Measurements from ENCODE around the gene POLRMT. TPM values are rescaled to one million over a fixed set of nuclear protein-coding genes. Genes with fewer than 3 reads are reported as not detected.
A peak's percentile ranks its signal among the peaks of the same experiment; 100 is the strongest.

POLRMT gene
- total RNA-seq, 1 donor from 2014 or later = 58.2 TPM

GRCh38 chr19:570937-571565 is 62.3 kb downstream of the POLRMT start:
- DNase-seq = peak; percentile 47

GRCh38 chr19:570251-570686 is 63.1 kb downstream of the POLRMT start:
- TF ChIP-seq CTCF (IDR thresholded peaks at IDR 0.05) = no peak
- ChIA-PET POLR2A (interaction anchor here (0.6 kb wide), 1 partner anchor 64 kb away, joined by 6 read pairs; no protein-coding TSS in a partner anchor), CTCF (no interaction called here)
- peaks cover 29% of the 10 kb centered on the region for H3K4me1 Mint-ChIP-seq
- peak overlapping the region; percentile 11 for H3K4me3 Mint-ChIP-seq
- peaks cover 4% of the 10 kb centered on the region for H3K36me3 Mint-ChIP-seq (ENCODE audit: low read depth)
- ATAC-seq (ENCODE audit: low read depth) (no peak), DNase-seq (no peak)
- intact Hi-C loops (cut with micrococcal nuclease) = no loop called here
- no peaks in the 10 kb centered on the region for H3K27me3 Mint-ChIP-seq
- H3K9me3 Mint-ChIP-seq = no peaks in the 10 kb centered on the region
- no peak overlapping the region for H3K27ac Mint-ChIP-seq

More at GRCh38 chr19:570937-571565, 62.3 kb downstream of the POLRMT start:
- Mint-ChIP-seq H3K4me1 (peaks cover 31% of the 10 kb centered on the region), H3K27me3 (no peaks in the 10 kb centered on the region), H3K4me3 (peak overlapping the region; percentile 97), H3K36me3 (ENCODE audit: low read depth) (peaks cover 4% of the 10 kb centered on the region), H3K9me3 (no peaks in the 10 kb centered on the region), H3K27ac (peak overlapping the region; percentile 99)
- no peak for TF ChIP-seq CTCF (IDR thresholded peaks at IDR 0.05)
- peak; percentile 9 for ATAC-seq (ENCODE audit: low read depth)
- intact Hi-C loops (cut with micrococcal nuclease) = loop anchor here (1.0 kb wide), 1 partner anchor 40 kb away; the partner anchor contains the start of gene CDC34
- CTCF ChIA-PET = interaction anchor here (1.3 kb wide), 1 partner anchor 65 kb away, joined by 3 read pairs; no protein-coding TSS in a partner anchor
- POLR2A ChIA-PET = interaction anchor here (1.7 to 2.0 kb wide), 2 partner anchors 39 to 92 kb away, joined by 5 read pairs; partner anchors contain the start of genes CDC34 and RNF126

- Mint-ChIP-seq H3K4me1 (peaks cover 8% of the 10 kb centered on the region), H3K4me3 (no peak overlapping the region), H3K36me3 (ENCODE audit: low read depth) (peaks cover 4% of the 10 kb centered on the region), H3K27ac (no peak overlapping the region), H3K27me3 (no peaks in the 10 kb centered on the region), H3K9me3 (no peaks in the 10 kb centered on the region)
- ATAC-seq (ENCODE audit: low read depth) (no peak), DNase-seq (no peak)
- ChIA-PET POLR2A (interaction anchor here (0.6 kb wide), 2 partner anchors 13 to 240 kb away, joined by 3 to 4 read pairs; no protein-coding TSS in a partner anchor), CTCF (no interaction called here)
- TF ChIP-seq CTCF (IDR thresholded peaks at IDR 0.05) = no peak
- intact Hi-C loops (cut with micrococcal nuclease) = no loop called here
These were observed 65.9 kb downstream of the POLRMT start for GRCh38 chr19:567296-567900.

Other genes starting within 250 kb of the POLRMT start
- gene C2CD4C, start 224.4 kb downstream of the POLRMT start, total RNA-seq = not detected in 2 replicates
- 0.24 TPM in 1 of 2 replicates, not detected in the other for gene SHC2, start 172.5 kb downstream of the POLRMT start, total RNA-seq
- gene MADCAM1, start 137.1 kb downstream of the POLRMT start, total RNA-seq = 0.40 and 0.76 TPM in 2 replicates
- gene TPGS1, start 126.0 kb downstream of the POLRMT start, total RNA-seq = 20.3 and 23.8 TPM in 2 replicates
- 19.8 and 23.1 TPM in 2 replicates for gene CDC34, start 101.8 kb downstream of the POLRMT start, total RNA-seq
- gene GZMM, start 89.5 kb downstream of the POLRMT start, total RNA-seq = 0.22 TPM in 1 of 2 replicates, not detected in the other
- gene BSG, start 60.9 kb downstream of the POLRMT start, total RNA-seq = 150 and 152 TPM in 2 replicates
- gene HCN2, start 43.7 kb downstream of the POLRMT start, total RNA-seq = 0.13 and 0.17 TPM in 2 replicates
- 0.64 and 0.73 TPM in 2 replicates for gene FGF22, start 6.3 kb upstream of the POLRMT start, total RNA-seq
- gene RNF126, start 29.7 kb upstream of the POLRMT start, total RNA-seq = 75.9 and 82.7 TPM in 2 replicates
- 2.1 and 2.2 TPM in 2 replicates for gene FSTL3, start 42.9 kb upstream of the POLRMT start, total RNA-seq
- gene PRSS57, start 61.9 kb upstream of the POLRMT start, total RNA-seq = not detected in 2 replicates
- gene PALM, start 75.4 kb upstream of the POLRMT start, total RNA-seq = not detected in 2 replicates
- not detected in 2 replicates for gene MISP, start 117.6 kb upstream of the POLRMT start, total RNA-seq
- 404 and 417 TPM in 2 replicates for gene PTBP1, start 163.9 kb upstream of the POLRMT start, total RNA-seq
- gene PLPPR3, start 188.4 kb upstream of the POLRMT start, total RNA-seq = not detected in 2 replicates
- 0.20 and 1.3 TPM in 2 replicates for gene AZU1, start 194.3 kb upstream of the POLRMT start, total RNA-seq
- gene PRTN3, start 207.5 kb upstream of the POLRMT start, total RNA-seq = not detected in 2 replicates
- gene ELANE, start 218.8 kb upstream of the POLRMT start, total RNA-seq = not detected in 2 replicates
- gene CFD, start 226.1 kb upstream of the POLRMT start, total RNA-seq = 0.54 TPM in 1 of 2 replicates, not detected in the other